Stimulated activated naive CD8-positive, alpha-beta T cell treated with anti-CD3 and anti-CD28 coated beads, Interleukin-15, Interleukin-2, amounts not matched to agents 100 ng/mL and 50 ng/mL, for 24 hours (primary cell): ENCODE measurements around the gene PI16.

Source experiments
- H3K27ac Mint-ChIP-seq: one replicate; pipeline ENCODE4 v1.8.0; 2021; ENCODE audit warnings: mild to moderate bottlenecking, mixed read lengths
- H3K27me3 Mint-ChIP-seq: one replicate; pipeline ENCODE4 v1.8.0; 2021; ENCODE audit warnings: mixed read lengths
- H3K36me3 Mint-ChIP-seq: one replicate; pipeline ENCODE4 v1.8.0; 2021; ENCODE audit warnings: low read depth, mixed read lengths
- H3K4me1 Mint-ChIP-seq: one replicate; pipeline ENCODE4 v1.8.0; 2021; ENCODE audit warnings: low read depth, mixed read lengths
- H3K4me3 Mint-ChIP-seq: one replicate; pipeline ENCODE4 v1.8.0; 2021; ENCODE audit warnings: mild to moderate bottlenecking, mixed read lengths
- H3K9me3 Mint-ChIP-seq: one replicate; pipeline ENCODE4 v1.8.0; 2021; ENCODE audit warnings: mixed read lengths

PI16 gene

DNA sequence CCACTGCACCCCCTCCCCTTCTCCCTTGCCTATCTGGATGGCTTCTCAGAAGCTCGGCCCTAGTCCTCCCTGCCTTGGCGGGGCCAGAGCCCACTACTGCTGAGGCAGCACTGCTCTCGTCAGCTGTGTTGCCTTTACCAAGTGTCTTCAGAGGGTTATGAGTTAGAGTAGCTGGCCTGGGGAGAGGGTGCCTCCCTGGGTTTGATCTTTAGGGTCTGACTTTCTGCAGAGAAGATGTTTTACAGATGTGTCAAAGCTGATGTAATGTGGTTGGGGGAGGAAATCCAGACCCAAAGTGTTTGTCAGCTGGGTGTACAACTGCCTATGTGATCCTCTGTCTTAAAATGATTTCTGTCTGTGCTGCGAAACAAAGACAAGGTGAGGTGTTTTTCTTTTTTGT lies 30.4 kb upstream of the PI16 start:
- H3K4me3 Mint-ChIP-seq: no peak overlapping the region
- peaks cover 10% of the 10 kb centered on the region for H3K4me1 Mint-ChIP-seq
- H3K9me3 Mint-ChIP-seq: no peaks in the 10 kb centered on the region
- H3K36me3 Mint-ChIP-seq: peaks cover 39% of the 10 kb centered on the region
- no peak overlapping the region for H3K27ac Mint-ChIP-seq
- no peaks in the 10 kb centered on the region for H3K27me3 Mint-ChIP-seq

DNA sequence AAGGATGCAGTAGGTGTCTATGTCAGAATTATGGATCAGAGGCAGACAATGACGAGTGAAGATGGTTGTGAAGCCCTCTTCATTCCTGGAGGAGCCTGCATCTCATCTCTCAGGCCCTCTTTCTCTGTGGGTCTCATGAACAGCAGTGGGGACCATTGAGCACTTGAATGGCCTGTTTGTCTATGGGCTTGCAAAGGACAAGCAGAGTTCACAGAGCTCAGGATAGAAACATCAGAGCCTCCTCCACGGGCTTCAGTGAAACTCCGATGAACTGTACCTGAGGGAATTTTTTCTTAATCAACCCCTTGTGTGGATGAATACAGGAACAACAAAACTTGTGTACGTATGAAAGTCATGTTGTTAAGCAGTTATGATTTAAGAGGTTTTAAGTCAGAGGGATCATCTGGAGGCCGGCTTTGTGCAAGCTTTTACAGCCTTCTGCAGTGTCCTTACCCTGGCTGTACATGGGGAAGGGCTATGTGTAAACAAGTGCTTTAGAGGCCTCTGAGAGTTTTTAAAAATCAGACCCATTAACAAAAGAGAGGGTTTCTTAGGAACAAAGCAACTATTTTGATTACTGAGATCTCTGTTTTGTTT lies 29.7 kb upstream of the PI16 start:
- Mint-ChIP-seq H3K27ac (no peak overlapping the region), H3K36me3 (peaks cover 33% of the 10 kb centered on the region), H3K4me1 (peaks cover 10% of the 10 kb centered on the region)

DNA sequence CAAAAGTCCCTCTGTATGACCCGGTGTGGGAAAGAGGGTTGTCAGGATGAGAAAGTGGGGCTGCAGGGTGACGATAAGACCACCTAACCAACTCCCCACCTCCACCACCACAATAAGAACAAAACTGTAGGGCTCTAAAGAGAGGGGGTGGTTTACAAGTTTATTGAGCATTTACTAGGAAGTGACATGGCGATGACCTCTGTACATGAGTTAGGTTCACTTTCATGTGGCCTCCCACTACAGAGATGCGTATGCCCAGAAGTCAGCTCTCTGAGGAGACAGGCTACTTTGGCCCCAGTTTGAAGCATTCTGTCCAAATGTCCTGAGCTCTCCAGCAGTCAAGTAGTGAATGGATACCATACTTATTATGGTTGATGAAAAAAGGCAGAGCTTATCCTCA lies 28.7 kb upstream of the PI16 start:
- H3K36me3 Mint-ChIP-seq: peaks cover 27% of the 10 kb centered on the region
- no peaks in the 10 kb centered on the region for H3K27me3 Mint-ChIP-seq
- H3K27ac Mint-ChIP-seq: peak overlapping the region; percentile 67
- peaks cover 10% of the 10 kb centered on the region for H3K4me1 Mint-ChIP-seq
- no peaks in the 10 kb centered on the region for H3K9me3 Mint-ChIP-seq
- H3K4me3 Mint-ChIP-seq: no peak overlapping the region

More for the DNA sequence above, 29.7 kb upstream of the PI16 start:
- Mint-ChIP-seq H3K9me3 (no peaks in the 10 kb centered on the region), H3K4me3 (no peak overlapping the region), H3K27me3 (no peaks in the 10 kb centered on the region)

DNA sequence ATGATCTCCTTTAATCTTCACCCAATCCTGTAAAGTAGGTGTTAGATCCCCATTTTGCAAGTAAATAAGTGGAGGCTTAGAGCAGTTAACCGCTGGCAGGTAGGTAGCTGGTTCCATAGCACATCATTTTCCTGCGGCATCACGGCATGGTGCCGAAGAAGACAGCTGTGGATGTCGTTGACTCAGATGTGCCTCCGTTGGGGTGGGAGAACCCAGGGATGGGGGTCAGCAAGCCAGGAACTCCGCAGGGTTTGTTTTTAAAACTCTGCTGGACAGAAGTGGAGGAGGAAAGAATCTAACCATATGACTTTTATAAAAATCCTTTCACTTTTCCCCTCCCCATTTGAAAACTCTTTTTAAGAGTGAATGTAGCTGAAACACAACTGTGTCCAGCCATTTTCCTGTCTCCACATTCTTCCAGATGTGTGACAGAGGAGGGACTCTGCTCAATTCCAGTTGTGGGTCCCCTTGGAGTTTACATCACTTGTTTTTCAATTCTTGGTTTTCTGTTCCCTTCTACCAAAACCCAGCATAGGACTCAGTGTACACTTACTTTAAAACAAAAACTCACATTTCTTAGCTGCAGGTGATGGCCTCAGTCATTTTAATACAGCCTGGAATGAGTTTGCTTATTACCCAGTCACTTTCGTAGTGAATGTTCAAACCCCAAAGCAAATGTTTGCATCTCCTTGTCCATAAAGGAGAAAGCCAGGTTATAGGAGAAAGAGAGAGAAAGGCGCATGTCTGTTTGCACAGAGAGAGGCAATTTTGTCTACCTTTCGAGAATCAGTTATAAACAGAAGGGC lies 27.6 kb upstream of the PI16 start:
- Mint-ChIP-seq H3K9me3 (no peaks in the 10 kb centered on the region), H3K4me3 (no peak overlapping the region), H3K36me3 (peaks cover 21% of the 10 kb centered on the region), H3K4me1 (peaks cover 10% of the 10 kb centered on the region), H3K27ac (no peak overlapping the region), H3K27me3 (no peaks in the 10 kb centered on the region)

DNA sequence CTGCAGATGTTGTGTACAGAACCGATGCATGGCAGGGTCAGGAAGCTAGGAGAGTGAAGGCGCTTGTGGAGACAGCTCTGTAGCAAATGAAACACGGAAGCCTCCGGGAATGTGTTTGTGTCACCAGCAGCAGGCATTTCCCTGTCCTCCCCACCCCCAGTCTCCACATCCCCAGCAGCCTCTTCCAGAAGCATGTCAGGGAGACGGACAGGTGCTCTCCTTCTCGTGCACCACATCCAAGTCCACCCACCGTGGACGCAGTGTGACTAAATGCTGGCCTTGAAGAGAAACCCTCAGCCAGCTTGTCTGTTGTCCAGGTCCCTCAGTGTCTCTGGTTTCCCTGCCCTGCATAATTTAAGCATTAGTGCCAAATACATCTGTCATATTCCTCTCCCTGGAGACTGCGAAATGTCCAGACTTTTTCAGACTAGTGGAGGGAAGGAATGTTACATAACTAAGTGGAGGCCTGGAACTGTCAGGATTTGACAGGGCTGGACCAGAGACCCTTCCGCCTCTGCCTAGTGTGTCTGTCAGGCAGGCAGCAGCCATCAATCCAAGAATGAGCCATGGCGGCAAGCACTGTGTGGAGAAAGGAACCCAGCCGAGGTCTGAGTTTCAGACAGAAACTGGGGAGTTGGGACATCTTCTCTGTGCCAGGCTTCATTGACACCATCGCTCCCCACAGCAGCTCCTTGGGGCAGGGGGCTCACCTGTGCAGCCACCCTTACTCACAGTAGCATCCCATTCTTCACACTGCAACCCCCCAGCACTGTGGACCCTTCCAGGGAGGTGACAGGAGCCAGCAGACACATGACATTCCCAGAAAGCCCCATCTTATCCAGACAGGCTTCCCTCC lies 26.6 kb upstream of the PI16 start:
- no peaks in the 10 kb centered on the region for H3K9me3 Mint-ChIP-seq
- H3K27ac Mint-ChIP-seq: no peak overlapping the region
- H3K36me3 Mint-ChIP-seq: peaks cover 21% of the 10 kb centered on the region
- H3K4me1 Mint-ChIP-seq: peaks cover 10% of the 10 kb centered on the region
- no peak overlapping the region for H3K4me3 Mint-ChIP-seq
- no peaks in the 10 kb centered on the region for H3K27me3 Mint-ChIP-seq

DNA sequence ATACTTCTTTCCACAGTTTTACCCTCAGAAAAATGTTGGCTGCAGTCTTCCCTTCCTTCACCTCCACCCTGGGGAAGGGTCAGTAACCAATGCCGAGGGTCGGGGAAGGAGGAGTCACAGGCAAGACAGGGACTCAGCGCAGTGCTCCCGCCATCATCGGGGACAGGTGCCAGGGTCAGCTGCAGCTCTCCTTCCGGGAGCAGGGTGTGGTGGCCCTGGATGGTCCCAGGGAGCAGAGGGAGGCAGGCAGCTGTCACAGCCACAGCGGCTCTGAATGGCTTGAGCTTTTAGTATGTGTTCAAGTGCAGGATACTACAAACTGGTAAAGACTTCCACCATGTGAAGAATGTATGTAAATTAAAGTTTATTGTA lies 26.0 kb upstream of the PI16 start:
- no peak overlapping the region for H3K4me3 Mint-ChIP-seq
- H3K27ac Mint-ChIP-seq: no peak overlapping the region

DNA sequence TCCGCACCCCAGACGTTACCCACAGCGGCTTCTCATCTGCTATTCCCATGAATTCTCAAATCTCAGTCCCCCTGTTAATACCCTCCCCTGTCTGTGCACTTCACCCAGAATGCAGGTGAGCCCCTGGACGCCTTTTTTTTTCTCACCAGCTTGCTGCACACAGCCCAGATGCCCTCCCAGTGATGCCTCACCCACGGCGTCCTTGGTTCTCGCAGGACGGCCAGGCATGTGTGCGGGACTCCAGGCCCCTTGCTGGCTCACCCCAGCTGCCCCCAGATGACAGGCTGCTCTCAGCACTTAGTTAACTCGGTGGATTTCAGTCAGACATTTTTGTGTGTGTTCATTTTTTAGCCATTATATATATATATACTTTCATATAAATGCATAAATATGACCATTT lies 25.4 kb upstream of the PI16 start:
- Mint-ChIP-seq H3K4me1 (peaks cover 10% of the 10 kb centered on the region), H3K4me3 (no peak overlapping the region), H3K36me3 (peaks cover 14% of the 10 kb centered on the region), H3K27ac (no peak overlapping the region), H3K27me3 (no peaks in the 10 kb centered on the region), H3K9me3 (no peaks in the 10 kb centered on the region)

More for the DNA sequence above, 26.0 kb upstream of the PI16 start:
- Mint-ChIP-seq H3K9me3 (no peaks in the 10 kb centered on the region), H3K27me3 (no peaks in the 10 kb centered on the region), H3K36me3 (peaks cover 17% of the 10 kb centered on the region), H3K4me1 (peaks cover 10% of the 10 kb centered on the region)

DNA sequence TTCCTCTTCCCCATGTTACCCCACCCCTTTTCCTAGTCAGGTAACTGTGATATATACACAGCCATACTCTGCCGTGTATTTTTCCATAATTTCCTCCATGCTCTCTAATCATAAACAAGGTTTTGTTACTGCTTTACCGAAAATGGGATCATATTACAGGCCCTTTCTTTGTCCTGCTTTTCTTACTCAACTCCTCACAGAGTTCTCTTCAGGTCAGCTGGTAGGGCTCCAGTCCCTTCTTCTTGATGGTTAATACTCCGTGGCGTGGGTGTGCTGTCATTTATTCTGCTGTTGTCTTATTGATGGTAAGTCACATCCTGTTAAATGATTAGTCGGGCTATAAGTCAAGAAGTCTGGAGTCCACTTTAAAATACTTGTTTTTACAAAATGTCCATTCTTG lies 24.9 kb upstream of the PI16 start:
- H3K9me3 Mint-ChIP-seq: no peaks in the 10 kb centered on the region
- no peaks in the 10 kb centered on the region for H3K27me3 Mint-ChIP-seq
- peaks cover 10% of the 10 kb centered on the region for H3K4me1 Mint-ChIP-seq
- no peak overlapping the region for H3K27ac Mint-ChIP-seq
- peaks cover 10% of the 10 kb centered on the region for H3K36me3 Mint-ChIP-seq
- H3K4me3 Mint-ChIP-seq: no peak overlapping the region

DNA sequence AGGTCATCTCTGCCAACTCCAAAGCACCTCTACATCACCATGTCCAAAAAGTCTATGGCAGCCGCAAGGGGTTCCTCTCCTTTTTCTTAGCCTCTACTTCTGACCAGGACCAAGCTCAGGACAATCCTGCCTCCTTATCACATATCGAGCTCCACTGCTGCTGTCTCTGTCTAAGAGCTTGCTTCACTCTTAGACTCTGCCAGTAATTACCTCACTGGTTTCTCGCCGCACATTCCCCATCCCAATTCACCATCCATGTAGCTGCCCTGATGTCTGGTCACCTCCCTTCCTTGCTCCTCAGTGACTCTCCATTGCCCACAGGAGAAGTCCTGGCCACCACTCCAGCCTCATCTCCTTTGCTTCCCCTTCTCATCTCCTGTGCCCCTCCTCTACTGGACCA lies 24.1 kb upstream of the PI16 start:
- H3K4me3 Mint-ChIP-seq: no peak overlapping the region
- peaks cover 7% of the 10 kb centered on the region for H3K4me1 Mint-ChIP-seq
- no peaks in the 10 kb centered on the region for H3K9me3 Mint-ChIP-seq
- H3K27ac Mint-ChIP-seq: no peak overlapping the region
- no peaks in the 10 kb centered on the region for H3K27me3 Mint-ChIP-seq
- H3K36me3 Mint-ChIP-seq: peaks cover 4% of the 10 kb centered on the region

DNA sequence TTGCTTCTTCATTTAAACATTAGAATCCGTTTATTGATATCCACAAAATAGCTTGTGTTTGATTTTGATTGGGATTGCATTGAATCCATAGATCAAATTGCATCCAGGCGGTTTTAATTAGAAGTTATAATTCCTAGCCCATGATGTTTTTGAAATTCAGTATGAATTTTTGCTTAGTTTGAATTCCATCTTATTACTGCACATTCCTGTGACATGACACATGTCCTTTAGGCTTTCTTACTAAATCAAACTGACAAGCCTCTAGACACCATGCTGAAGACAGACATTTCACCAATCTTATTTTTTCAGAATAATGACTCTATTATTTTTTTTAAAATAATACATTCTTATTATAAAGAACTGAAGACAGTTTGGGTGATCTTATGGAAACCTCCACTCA lies 21.4 kb upstream of the PI16 start:
- H3K27ac Mint-ChIP-seq: no peak overlapping the region
- H3K9me3 Mint-ChIP-seq: no peaks in the 10 kb centered on the region
- H3K27me3 Mint-ChIP-seq: no peaks in the 10 kb centered on the region
- no peaks in the 10 kb centered on the region for H3K4me1 Mint-ChIP-seq
- no peaks in the 10 kb centered on the region for H3K36me3 Mint-ChIP-seq
- H3K4me3 Mint-ChIP-seq: no peak overlapping the region

DNA sequence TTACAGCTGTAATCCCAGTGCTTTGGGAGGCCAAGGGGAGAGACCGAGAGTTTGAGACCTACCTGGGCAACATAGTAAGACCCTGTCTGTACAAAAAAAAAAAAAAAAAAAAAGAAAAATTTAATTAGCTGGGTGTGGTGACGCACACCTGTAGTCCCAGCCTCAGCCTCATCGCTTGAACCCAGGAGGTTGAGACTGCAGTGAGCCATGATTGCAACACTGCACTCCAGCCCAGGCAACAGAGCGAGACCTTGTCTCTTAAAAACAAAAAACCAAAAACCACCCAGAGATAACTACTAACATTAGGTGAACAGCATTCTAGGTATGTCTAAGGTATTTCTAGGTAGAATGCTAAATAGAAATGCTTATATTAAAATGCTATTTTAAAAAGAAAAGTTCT lies 21.0 kb upstream of the PI16 start:
- H3K36me3 Mint-ChIP-seq: no peaks in the 10 kb centered on the region
- no peaks in the 10 kb centered on the region for H3K9me3 Mint-ChIP-seq
- no peak overlapping the region for H3K4me3 Mint-ChIP-seq
- no peak overlapping the region for H3K27ac Mint-ChIP-seq
- no peaks in the 10 kb centered on the region for H3K4me1 Mint-ChIP-seq
- H3K27me3 Mint-ChIP-seq: no peaks in the 10 kb centered on the region

DNA sequence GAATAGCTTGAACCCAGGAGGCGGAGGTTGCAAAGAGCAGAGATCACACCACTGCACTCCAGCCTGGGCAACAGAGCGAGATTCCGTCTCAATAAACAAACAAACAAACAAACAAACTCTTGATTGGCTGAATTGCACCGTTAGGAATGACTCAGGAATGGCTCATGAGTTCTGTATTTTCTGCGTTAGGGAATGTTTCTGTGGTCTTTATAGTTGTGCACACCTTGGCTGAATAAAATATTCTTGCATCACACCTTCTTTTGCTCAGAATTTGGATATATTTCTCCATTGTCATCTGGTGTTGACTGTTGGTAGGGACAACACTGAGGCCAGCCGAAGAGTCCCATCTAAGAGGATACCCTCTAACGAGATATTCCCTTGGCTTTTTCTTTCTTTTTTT lies 19.6 kb upstream of the PI16 start:
- no peaks in the 10 kb centered on the region for H3K9me3 Mint-ChIP-seq
- H3K36me3 Mint-ChIP-seq: no peaks in the 10 kb centered on the region

DNA sequence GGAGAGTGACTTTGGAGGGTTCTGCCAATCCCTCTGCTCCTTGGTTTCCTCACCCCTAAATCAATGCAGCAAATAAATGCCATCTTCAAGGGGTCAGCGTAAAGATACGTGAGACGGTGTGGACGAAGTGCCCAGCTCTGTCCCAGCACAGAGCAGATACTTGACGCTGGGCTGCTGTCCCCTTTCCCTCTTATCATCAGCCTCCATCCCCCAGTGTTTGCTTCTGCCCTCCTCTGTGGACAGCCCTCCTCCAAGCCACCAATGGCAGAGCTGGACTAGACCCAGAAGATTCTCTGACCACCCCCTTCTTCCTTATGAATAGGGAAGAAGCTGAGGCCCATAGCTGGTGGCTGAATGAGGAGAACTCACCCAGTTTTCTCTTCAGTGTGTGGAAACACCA lies 17.7 kb upstream of the PI16 start:
- H3K4me1 Mint-ChIP-seq: no peaks in the 10 kb centered on the region
- H3K36me3 Mint-ChIP-seq: no peaks in the 10 kb centered on the region
- no peak overlapping the region for H3K27ac Mint-ChIP-seq
- no peak overlapping the region for H3K4me3 Mint-ChIP-seq
- no peaks in the 10 kb centered on the region for H3K9me3 Mint-ChIP-seq
- no peaks in the 10 kb centered on the region for H3K27me3 Mint-ChIP-seq

More for the DNA sequence above, 19.6 kb upstream of the PI16 start:
- no peak overlapping the region for H3K27ac Mint-ChIP-seq
- H3K27me3 Mint-ChIP-seq: no peaks in the 10 kb centered on the region
- no peak overlapping the region for H3K4me3 Mint-ChIP-seq
- no peaks in the 10 kb centered on the region for H3K4me1 Mint-ChIP-seq

DNA sequence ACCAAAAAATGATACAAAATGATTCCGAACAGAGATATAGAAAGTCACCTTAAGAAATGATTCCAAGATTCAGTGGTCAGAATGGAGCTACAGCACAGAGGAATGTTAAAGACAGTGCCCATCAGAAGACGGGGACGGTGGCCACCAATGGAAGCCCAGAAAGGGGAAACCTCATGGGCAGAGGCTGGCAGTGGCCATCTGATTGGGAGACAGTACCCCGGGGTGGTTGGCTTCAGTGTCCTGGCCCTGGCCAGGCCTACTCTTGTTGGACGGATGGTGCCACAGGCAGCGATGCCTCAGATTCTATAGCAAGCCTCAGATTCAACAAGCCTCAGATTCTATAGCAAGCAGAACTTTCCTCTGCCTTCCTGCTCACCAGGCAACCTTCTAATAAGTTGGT lies 16.6 kb upstream of the PI16 start:
- Mint-ChIP-seq H3K36me3 (no peaks in the 10 kb centered on the region), H3K4me1 (no peaks in the 10 kb centered on the region), H3K9me3 (no peaks in the 10 kb centered on the region), H3K4me3 (no peak overlapping the region), H3K27me3 (no peaks in the 10 kb centered on the region), H3K27ac (no peak overlapping the region)

DNA sequence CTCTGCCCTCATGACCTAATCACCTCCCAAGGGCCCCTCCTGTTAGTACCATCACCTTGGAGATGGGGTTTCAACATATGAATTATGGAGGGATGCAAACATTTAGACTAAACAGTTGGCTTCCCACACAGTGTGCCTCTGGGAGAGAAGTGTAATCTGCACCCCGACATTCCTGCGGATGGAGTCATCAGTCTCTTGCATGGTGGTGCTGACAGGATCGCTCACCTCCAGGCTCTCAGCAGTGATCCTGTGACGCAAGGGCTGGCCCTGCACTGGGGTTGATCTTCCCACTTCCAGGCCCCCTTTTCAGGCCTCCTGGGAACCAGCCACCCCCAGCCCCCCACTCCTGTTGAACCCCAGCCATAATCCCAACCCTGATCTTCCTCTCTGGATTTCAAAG lies 16.0 kb upstream of the PI16 start:
- H3K9me3 Mint-ChIP-seq: no peaks in the 10 kb centered on the region
- H3K4me1 Mint-ChIP-seq: peaks cover 4% of the 10 kb centered on the region
- no peak overlapping the region for H3K4me3 Mint-ChIP-seq
- no peaks in the 10 kb centered on the region for H3K36me3 Mint-ChIP-seq
- H3K27me3 Mint-ChIP-seq: no peaks in the 10 kb centered on the region
- no peak overlapping the region for H3K27ac Mint-ChIP-seq
